ENCODE results near the gene BICDL2.
"Not testable (repeated sequence)": the region's sequence is repeated elsewhere in the genome, so short reads cannot be mapped to it uniquely, and the experiment has no call there.

BICDL2 gene

GRCh38 chr16:3074860-3075522 is 38.2 kb upstream of the BICDL2 start:
- Histone ChIP-seq H3K27ac (ENCODE audit: low read depth, low read length) (no peak overlapping the region), H3K27me3 (ENCODE audit: control insufficient read depth in 5 of 5, insufficient read depth in 4 of 5, low read length in 5 of 5) (peaks cover 0 to 7% (median 6%) of the 10 kb centered on the region in 5 donors), H3K9ac (ENCODE audit: low read length in 5 of 5) (no peak overlapping the region), H3K36me3 (ENCODE audit: control insufficient read depth in 5 of 5, insufficient read depth in 5 of 5, low read length in 5 of 5) (peaks cover 0 to 12% (median 0%) of the 10 kb centered on the region in 5 donors), H3K9me3 (ENCODE audit: control insufficient read depth in 5 of 5, low read length in 5 of 5) (no peaks in the 10 kb centered on the region), H3K4me3 (ENCODE audit: low read depth in 1 of 5, low read length in 5 of 5) (no peak overlapping the region), H3K4me1 (ENCODE audit: control insufficient read depth in 5 of 5, insufficient read depth in 5 of 5, low read length in 5 of 5) (peaks cover 0 to 19% (median 0%) of the 10 kb centered on the region in 5 donors)

GRCh38 chr16:3073448-3073847 is 36.7 kb upstream of the BICDL2 start:
- H3K36me3 ChIP-seq (ENCODE audit: control insufficient read depth in 5 of 5, insufficient read depth in 5 of 5, low read length in 5 of 5), result peaks cover 0 to 18% (median 2%) of the 10 kb centered on the region in 5 donors
- H3K9me3 ChIP-seq (ENCODE audit: control insufficient read depth in 5 of 5, low read length in 5 of 5), result no peaks in the 10 kb centered on the region
- peaks cover 0 to 7% (median 6%) of the 10 kb centered on the region in 5 donors for H3K27me3 ChIP-seq (ENCODE audit: control insufficient read depth in 5 of 5, insufficient read depth in 4 of 5, low read length in 5 of 5)
- no peak overlapping the region for H3K9ac ChIP-seq (ENCODE audit: low read length in 5 of 5)
- H3K4me1 ChIP-seq (ENCODE audit: control insufficient read depth in 5 of 5, insufficient read depth in 5 of 5, low read length in 5 of 5), result peaks cover 0 to 19% (median 0%) of the 10 kb centered on the region in 5 donors
- no peak overlapping the region for H3K27ac ChIP-seq (ENCODE audit: low read depth, low read length)
- no peak overlapping the region for H3K4me3 ChIP-seq (ENCODE audit: low read depth in 1 of 5, low read length in 5 of 5)

GRCh38 chr16:3072576-3073263 is 36.0 kb upstream of the BICDL2 start:
- Histone ChIP-seq H3K4me1 (ENCODE audit: control insufficient read depth in 5 of 5, insufficient read depth in 5 of 5, low read length in 5 of 5) (peaks cover 0 to 26% (median 0%) of the 10 kb centered on the region in 5 donors), H3K36me3 (ENCODE audit: control insufficient read depth in 5 of 5, insufficient read depth in 5 of 5, low read length in 5 of 5) (peaks cover 0 to 24% (median 5%) of the 10 kb centered on the region in 5 donors)
- H3K27me3 ChIP-seq (ENCODE audit: control insufficient read depth in 5 of 5, insufficient read depth in 4 of 5, low read length in 5 of 5); H3K27ac ChIP-seq (ENCODE audit: low read depth, low read length); H3K9ac ChIP-seq (ENCODE audit: low read length in 5 of 5); H3K4me3 ChIP-seq (ENCODE audit: low read depth in 1 of 5, low read length in 5 of 5); H3K9me3 ChIP-seq (ENCODE audit: control insufficient read depth in 5 of 5, low read length in 5 of 5): not testable (repeated sequence)

- H3K4me3 ChIP-seq (ENCODE audit: low read depth in 1 of 5, low read length in 5 of 5); H3K27me3 ChIP-seq (ENCODE audit: control insufficient read depth in 5 of 5, insufficient read depth in 4 of 5, low read length in 5 of 5); H3K9me3 ChIP-seq (ENCODE audit: control insufficient read depth in 5 of 5, low read length in 5 of 5); H3K9ac ChIP-seq (ENCODE audit: low read length in 5 of 5); H3K27ac ChIP-seq (ENCODE audit: low read depth, low read length): not testable (repeated sequence)
- Histone ChIP-seq H3K4me1 (ENCODE audit: control insufficient read depth in 5 of 5, insufficient read depth in 5 of 5, low read length in 5 of 5) (peaks cover 0 to 32% (median 0%) of the 10 kb centered on the region in 5 donors), H3K36me3 (ENCODE audit: control insufficient read depth in 5 of 5, insufficient read depth in 5 of 5, low read length in 5 of 5) (peaks cover 0 to 24% (median 5%) of the 10 kb centered on the region in 5 donors)
Measured at GRCh38 chr16:3072148-3072547, 35.4 kb upstream of the BICDL2 start.

GRCh38 chr16:3071655-3072054 is 34.9 kb upstream of the BICDL2 start:
- H3K36me3 ChIP-seq (ENCODE audit: control insufficient read depth in 5 of 5, insufficient read depth in 5 of 5, low read length in 5 of 5), result peaks cover 0 to 21% (median 5%) of the 10 kb centered on the region in 5 donors
- H3K27me3 ChIP-seq (ENCODE audit: control insufficient read depth in 5 of 5, insufficient read depth in 4 of 5, low read length in 5 of 5), result peaks cover 0 to 7% (median 6%) of the 10 kb centered on the region in 5 donors
- no peak overlapping the region for H3K4me3 ChIP-seq (ENCODE audit: low read depth in 1 of 5, low read length in 5 of 5)
- H3K9me3 ChIP-seq (ENCODE audit: control insufficient read depth in 5 of 5, low read length in 5 of 5), result no peaks in the 10 kb centered on the region
- no peak overlapping the region for H3K27ac ChIP-seq (ENCODE audit: low read depth, low read length)
- no peak overlapping the region for H3K9ac ChIP-seq (ENCODE audit: low read length in 5 of 5)
- H3K4me1 ChIP-seq (ENCODE audit: control insufficient read depth in 5 of 5, insufficient read depth in 5 of 5, low read length in 5 of 5), result peaks cover 0 to 36% (median 0%) of the 10 kb centered on the region in 5 donors

- H3K9ac ChIP-seq (ENCODE audit: low read length in 5 of 5), result no peak overlapping the region
Measured at GRCh38 chr16:3070608-3071111, 33.9 kb upstream of the BICDL2 start.

GRCh38 chr16:3069146-3069545 is 32.4 kb upstream of the BICDL2 start:
- not testable (repeated sequence) for H3K27ac ChIP-seq (ENCODE audit: low read depth, low read length); H3K4me3 ChIP-seq (ENCODE audit: low read depth in 1 of 5, low read length in 5 of 5); H3K9ac ChIP-seq (ENCODE audit: low read length in 5 of 5); H3K27me3 ChIP-seq (ENCODE audit: control insufficient read depth in 5 of 5, insufficient read depth in 4 of 5, low read length in 5 of 5); H3K9me3 ChIP-seq (ENCODE audit: control insufficient read depth in 5 of 5, low read length in 5 of 5)
- Histone ChIP-seq H3K4me1 (ENCODE audit: control insufficient read depth in 5 of 5, insufficient read depth in 5 of 5, low read length in 5 of 5) (peaks cover 0 to 52% (median 10%) of the 10 kb centered on the region in 5 donors), H3K36me3 (ENCODE audit: control insufficient read depth in 5 of 5, insufficient read depth in 5 of 5, low read length in 5 of 5) (peaks cover 0 to 18% (median 5%) of the 10 kb centered on the region in 5 donors)

More at GRCh38 chr16:3070608-3071111, 33.9 kb upstream of the BICDL2 start:
- Histone ChIP-seq H3K27me3 (ENCODE audit: control insufficient read depth in 5 of 5, insufficient read depth in 4 of 5, low read length in 5 of 5) (peaks cover 0 to 7% (median 6%) of the 10 kb centered on the region in 5 donors), H3K36me3 (ENCODE audit: control insufficient read depth in 5 of 5, insufficient read depth in 5 of 5, low read length in 5 of 5) (peaks cover 0 to 18% (median 5%) of the 10 kb centered on the region in 5 donors), H3K4me1 (ENCODE audit: control insufficient read depth in 5 of 5, insufficient read depth in 5 of 5, low read length in 5 of 5) (peaks cover 0 to 45% (median 0%) of the 10 kb centered on the region in 5 donors), H3K4me3 (ENCODE audit: low read depth in 1 of 5, low read length in 5 of 5) (no peak overlapping the region), H3K27ac (ENCODE audit: low read depth, low read length) (no peak overlapping the region), H3K9me3 (ENCODE audit: control insufficient read depth in 5 of 5, low read length in 5 of 5) (no peaks in the 10 kb centered on the region)

- peaks cover 0 to 47% (median 10%) of the 10 kb centered on the region in 5 donors for H3K4me1 ChIP-seq (ENCODE audit: control insufficient read depth in 5 of 5, insufficient read depth in 5 of 5, low read length in 5 of 5)
- H3K27ac ChIP-seq (ENCODE audit: low read depth, low read length), result no peak overlapping the region
- H3K4me3 ChIP-seq (ENCODE audit: low read depth in 1 of 5, low read length in 5 of 5), result no peak overlapping the region
- peaks cover 0 to under 1% (median 0%) of the 10 kb centered on the region in 5 donors for H3K27me3 ChIP-seq (ENCODE audit: control insufficient read depth in 5 of 5, insufficient read depth in 4 of 5, low read length in 5 of 5)
- peaks cover 0 to 18% (median 5%) of the 10 kb centered on the region in 5 donors for H3K36me3 ChIP-seq (ENCODE audit: control insufficient read depth in 5 of 5, insufficient read depth in 5 of 5, low read length in 5 of 5)
- H3K9me3 ChIP-seq (ENCODE audit: control insufficient read depth in 5 of 5, low read length in 5 of 5), result no peaks in the 10 kb centered on the region
- H3K9ac ChIP-seq (ENCODE audit: low read length in 5 of 5), result no peak overlapping the region
Measured at GRCh38 chr16:3068487-3068886, 31.7 kb upstream of the BICDL2 start.

- Histone ChIP-seq H3K9me3 (ENCODE audit: control insufficient read depth in 5 of 5, low read length in 5 of 5) (no peaks in the 10 kb centered on the region), H3K4me3 (ENCODE audit: low read depth in 1 of 5, low read length in 5 of 5) (peak overlapping the region; percentile 31 to 73 (median 71)), H3K9ac (ENCODE audit: low read length in 5 of 5) (peak overlapping the region; percentile 4 to 89 (median 78)), H3K27me3 (ENCODE audit: control insufficient read depth in 5 of 5, insufficient read depth in 4 of 5, low read length in 5 of 5) (no peaks in the 10 kb centered on the region), H3K27ac (ENCODE audit: low read depth, low read length) (peak overlapping the region; percentile 84), H3K4me1 (ENCODE audit: control insufficient read depth in 5 of 5, insufficient read depth in 5 of 5, low read length in 5 of 5) (peaks cover 0 to 40% (median 10%) of the 10 kb centered on the region in 5 donors), H3K36me3 (ENCODE audit: control insufficient read depth in 5 of 5, insufficient read depth in 5 of 5, low read length in 5 of 5) (peaks cover 0 to 18% (median 5%) of the 10 kb centered on the region in 5 donors)
Measured at GRCh38 chr16:3066440-3066748, 29.6 kb upstream of the BICDL2 start.
